OCI-LY1 (cell line): ENCODE results near the gene PKD2L1.

Experiments used
- H2AFZ ChIP-seq: fragments of 200-600 bp; sonication (generic), shearing (Covaris generic); 2 replicates; pipeline ENCODE4 v1.6.0; 2014; ENCODE audit warnings: antibody characterized with exemption, mild to moderate bottlenecking, low read length
- H3F3A ChIP-seq: fragments of 200-600 bp; sonication (generic), shearing (Covaris generic); 2 replicates; pipeline ENCODE4 v1.6.0; 2014; ENCODE audit warnings: mild to moderate bottlenecking, antibody characterized with exemption, low read length, moderate library complexity; ENCODE audit not compliant: insufficient read depth
- H3K27ac ChIP-seq: fragments of 200-600 bp; sonication (generic); 2 replicates; pipeline ENCODE4 v1.5.1; 2014; ENCODE audit warnings: low read length, mixed run types, mild to moderate bottlenecking, low read depth; ENCODE audit not compliant: poor library complexity, severe bottlenecking
- H3K27me3 ChIP-seq: fragments of 200-600 bp; sonication (generic); 2 replicates; pipeline ENCODE4 v1.6.0; 2014; ENCODE audit warnings: antibody characterized with exemption, mild to moderate bottlenecking, low read length, moderate library complexity; ENCODE audit not compliant: insufficient read depth
- H3K36me3 ChIP-seq: fragments of 200-600 bp; sonication (generic); 2 replicates; pipeline ENCODE4 v1.6.1; 2014; ENCODE audit warnings: mild to moderate bottlenecking, antibody characterized with exemption, low read length, moderate library complexity, mixed read lengths; ENCODE audit not compliant: insufficient read depth
- H3K4me1 ChIP-seq: fragments of 200-600 bp; sonication (generic); 2 replicates; pipeline ENCODE4 v1.5.1; 2014; ENCODE audit warnings: mild to moderate bottlenecking, low read length, moderate library complexity; ENCODE audit not compliant: insufficient read depth, severe bottlenecking
- H3K4me2 ChIP-seq: fragments of 200-600 bp; sonication (generic), shearing (Covaris generic); 2 replicates; pipeline ENCODE4 v1.6.1; 2014; ENCODE audit warnings: low read length
- H3K4me3 ChIP-seq: fragments of 200-600 bp; sonication (generic); 2 replicates; pipeline ENCODE4 v1.5.1; 2014; ENCODE audit warnings: low read length, low read depth, mild to moderate bottlenecking, mixed read lengths; ENCODE audit not compliant: poor library complexity, severe bottlenecking
- H3K79me2 ChIP-seq: fragments of 200-600 bp; shearing (Covaris generic); 2 replicates; pipeline ENCODE4 v1.6.1; 2016; ENCODE audit warnings: mixed run types, low read length, mixed read lengths; ENCODE audit not compliant: insufficient read depth
- H3K9ac ChIP-seq: fragments of 200-600 bp; sonication (generic), shearing (Covaris generic); 2 replicates; pipeline ENCODE4 v1.6.1; 2014; ENCODE audit warnings: mild to moderate bottlenecking, low read length, mixed read lengths
- H3K9me2 ChIP-seq: fragments of 200-600 bp; sonication (generic), shearing (Covaris generic); 2 replicates; pipeline ENCODE4 v1.6.1; 2014; ENCODE audit warnings: low read depth, mild to moderate bottlenecking, low read length, mixed read lengths
- H3K9me3 ChIP-seq: fragments of 200-600 bp; shearing (Covaris generic); 2 replicates; pipeline ENCODE4 v1.6.1; 2014; ENCODE audit warnings: low read length, mixed read lengths
- H4K20me1 ChIP-seq: fragments of 200-600 bp; sonication (generic), shearing (Covaris generic); 2 replicates; pipeline ENCODE4 v1.6.0; 2016; ENCODE audit warnings: mild to moderate bottlenecking, low read length; ENCODE audit not compliant: insufficient read depth
- CTCF ChIP-seq: fragments of 200-600 bp; sonication (generic), shearing (Covaris generic); IDR thresholded peaks from 2 replicates; pipeline ENCODE4 v1.5.1; 2017; ENCODE audit warnings: mild to moderate bottlenecking, antibody characterized with exemption, low read length, moderate library complexity, mixed read lengths
- EZH2 ChIP-seq: fragments of 200-600 bp; sonication (generic), shearing (Covaris generic); IDR thresholded peaks from 2 replicates; pipeline ENCODE4 v1.8.0; 2017; ENCODE audit warnings: borderline replicate concordance, mixed run types, mild to moderate bottlenecking, antibody characterized with exemption, low read length, moderate library complexity, mixed read lengths

The PKD2L1 gene

GRCh38 chr10:100340948-100341847 is 11.2 kb upstream of the PKD2L1 start:
- Histone ChIP-seq H4K20me1 (no peaks in the 10 kb centered on the region), H2AFZ (no peak overlapping the region)

GRCh38 chr10:100339236-100339635 is 9.2 kb upstream of the PKD2L1 start:
- H3K9me3 ChIP-seq, result no peaks in the 10 kb centered on the region
- no peaks in the 10 kb centered on the region for H3F3A ChIP-seq
- H3K4me3 ChIP-seq, result no peak overlapping the region
- H3K27me3 ChIP-seq, result no peaks in the 10 kb centered on the region
- H3K4me2 ChIP-seq, result peak overlapping the region; percentile 19; the same call in 1 of the 2 replicates
- no peak overlapping the region for H2AFZ ChIP-seq
- no peak overlapping the region for H3K9ac ChIP-seq
- TF ChIP-seq EZH2 (no peak), CTCF (no peak)
- no peaks in the 10 kb centered on the region for H3K79me2 ChIP-seq
- H3K36me3 ChIP-seq, result no peaks in the 10 kb centered on the region
- H3K4me1 ChIP-seq, result peaks cover 11% of the 10 kb centered on the region
- no peak overlapping the region for H3K27ac ChIP-seq
- no peaks in the 10 kb centered on the region for H3K9me2 ChIP-seq
- no peaks in the 10 kb centered on the region for H4K20me1 ChIP-seq

More at GRCh38 chr10:100340948-100341847, 11.2 kb upstream of the PKD2L1 start:
- H3K9me3 ChIP-seq, result no peaks in the 10 kb centered on the region
- no peaks in the 10 kb centered on the region for H3K36me3 ChIP-seq
- no peak for TF ChIP-seq CTCF
- TF ChIP-seq EZH2, result no peak
- no peaks in the 10 kb centered on the region for H3K9me2 ChIP-seq
- H3K27me3 ChIP-seq, result no peaks in the 10 kb centered on the region
- no peak overlapping the region for H3K4me3 ChIP-seq
- H3K9ac ChIP-seq, result no peak overlapping the region
- H3K27ac ChIP-seq, result no peak overlapping the region
- H3K4me1 ChIP-seq, result peaks cover 23% of the 10 kb centered on the region
- no peaks in the 10 kb centered on the region for H3F3A ChIP-seq
- H3K4me2 ChIP-seq, result no peak overlapping the region
- H3K79me2 ChIP-seq, result no peaks in the 10 kb centered on the region

- H3K4me3 ChIP-seq, result no peak overlapping the region
- no peaks in the 10 kb centered on the region for H3K9me2 ChIP-seq
- H3K36me3 ChIP-seq, result no peaks in the 10 kb centered on the region
- TF ChIP-seq CTCF, result peak; percentile 61
- no peak for TF ChIP-seq EZH2
- no peak overlapping the region for H3K27ac ChIP-seq
- H3K27me3 ChIP-seq, result no peaks in the 10 kb centered on the region
- no peaks in the 10 kb centered on the region for H3K79me2 ChIP-seq
- H3K4me2 ChIP-seq, result peak overlapping the region; percentile 19; the same call in 1 of the 2 replicates
- no peak overlapping the region for H2AFZ ChIP-seq
- H3F3A ChIP-seq, result no peaks in the 10 kb centered on the region
- H3K4me1 ChIP-seq, result peaks cover 11% of the 10 kb centered on the region
- H4K20me1 ChIP-seq, result no peaks in the 10 kb centered on the region
- H3K9ac ChIP-seq, result no peak overlapping the region
- H3K9me3 ChIP-seq, result no peaks in the 10 kb centered on the region
Measured at GRCh38 chr10:100338434-100339036, 8.5 kb upstream of the PKD2L1 start.
